H7 (cell line): ENCODE measurements around the gene BLOC1S3. TPM values are rescaled to one million over a fixed set of nuclear protein-coding genes. Genes with fewer than 3 reads are reported as not detected.
A peak's percentile ranks its signal among the peaks of the same experiment; 100 is the strongest.

Source experiments
- DNase-seq: peaks from one replicate; pipeline ENCODE4 v3.0.0; 2012
- H3K27me3 ChIP-seq: 2 replicates; pipeline ENCODE4 v1.6.0; 2011; ENCODE audit warnings: mild to moderate bottlenecking, low read length; ENCODE audit not compliant: control insufficient read depth, insufficient read depth
- H3K36me3 ChIP-seq: replicated peaks from 2 replicates; pipeline ENCODE4 v1.5.1; 2011; ENCODE audit warnings: low read length; ENCODE audit not compliant: control insufficient read depth, insufficient read depth
- H3K4me3 ChIP-seq: 2 replicates; pipeline ENCODE4 v1.5.1; 2011; ENCODE audit warnings: low read depth, mild to moderate bottlenecking, control low read depth, low read length, moderate library complexity; ENCODE audit not compliant: insufficient read depth
- total RNA-seq: library from RNA; depleted of rRNA; stranded (reverse); fragments of >200 nt; shearing (Covaris generic); gene quantifications from 2 replicates; pipeline ENCODE4 v1.2.3, GENCODE V29; 2014

Gene BLOC1S3
- total RNA-seq, 1 experiment from 2014 or later: 4.3 TPM

DNA sequence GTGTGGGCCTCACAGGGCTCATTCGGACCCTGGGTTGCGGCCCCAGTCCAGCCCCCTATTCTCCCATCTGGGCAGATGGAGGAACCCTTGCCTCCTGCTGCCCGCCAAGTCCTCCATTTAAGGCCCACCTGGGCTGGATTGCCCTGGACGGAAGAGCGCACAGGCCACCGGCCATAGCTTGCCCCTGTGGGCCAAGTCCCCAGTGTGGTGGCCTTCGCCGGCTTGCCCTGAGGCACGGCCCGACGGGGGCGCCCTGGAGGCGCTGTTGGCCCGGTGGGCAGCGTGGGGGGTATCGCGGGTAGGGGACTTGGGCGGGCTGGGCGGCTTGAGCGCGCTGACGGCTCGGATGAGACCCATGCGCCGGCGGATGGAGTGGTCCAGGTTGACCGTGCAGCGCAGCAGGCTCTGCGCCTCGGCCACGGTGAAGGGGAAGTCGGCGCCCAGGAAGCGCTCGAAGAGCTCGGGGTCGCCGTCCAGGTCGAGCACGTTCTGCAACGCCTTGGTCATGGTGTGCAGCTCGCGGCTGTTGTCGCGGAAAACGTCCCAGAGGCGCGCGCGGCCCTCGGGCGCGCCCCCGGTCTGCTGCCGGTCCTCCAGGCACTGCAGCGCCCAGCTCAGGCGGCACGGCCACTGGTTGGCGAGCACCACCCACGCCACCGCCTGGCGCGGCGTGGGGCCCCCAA lies 26.6 kb upstream of the BLOC1S3 start:
- peak; percentile 80 for DNase-seq

DNA sequence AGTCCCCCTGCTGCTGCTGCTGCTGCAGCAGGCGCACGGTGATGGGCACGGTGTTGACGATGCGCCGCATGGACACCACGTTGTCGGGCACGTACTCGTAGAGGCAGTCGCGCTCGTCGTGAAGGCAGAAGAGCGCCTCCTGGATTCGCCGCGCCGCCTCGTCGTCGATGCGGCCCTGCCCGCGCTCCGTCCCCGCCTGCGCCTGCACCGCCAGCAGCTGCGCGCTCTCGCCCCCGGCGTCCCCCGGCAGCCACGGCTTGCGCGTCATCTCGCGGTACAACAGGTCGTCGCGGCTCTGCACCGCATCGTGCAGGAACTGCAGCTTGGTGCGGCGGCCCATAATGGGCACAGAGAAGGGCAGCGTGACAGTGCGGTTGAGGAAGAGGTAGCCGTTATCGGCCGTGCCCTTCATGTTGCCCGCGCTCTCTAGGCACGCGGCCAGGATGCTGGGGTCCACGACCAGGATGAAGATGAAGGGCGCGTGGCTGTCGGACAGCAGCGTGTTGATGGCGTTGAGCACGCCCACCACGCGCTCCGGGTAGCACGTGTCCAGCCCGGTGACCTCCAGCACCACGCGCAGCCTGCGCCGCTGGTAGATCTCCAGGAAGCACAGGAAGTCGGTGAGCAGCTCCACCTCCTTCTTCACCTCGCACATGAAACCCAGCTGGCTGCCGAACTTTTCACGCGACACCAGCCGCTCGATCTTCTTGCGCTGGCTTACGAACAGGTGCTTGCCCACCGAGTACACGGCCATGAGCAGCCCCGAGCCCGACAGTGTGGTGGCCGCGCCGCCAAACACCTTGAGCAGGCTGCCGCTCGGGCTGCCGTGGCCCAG lies 25.9 kb upstream of the BLOC1S3 start:
- peaks cover 9% of the 10 kb centered on the region for H3K27me3 ChIP-seq
- H3K4me3 ChIP-seq: no peak overlapping the region
- H3K36me3 ChIP-seq: no peaks in the 10 kb centered on the region
- DNase-seq: peak; percentile 81

More for the DNA sequence above, 26.6 kb upstream of the BLOC1S3 start:
- no peaks in the 10 kb centered on the region; the same call in none of the 2 replicates for H3K36me3 ChIP-seq
- peaks cover 9% of the 10 kb centered on the region for H3K27me3 ChIP-seq
- H3K4me3 ChIP-seq: no peak overlapping the region

DNA sequence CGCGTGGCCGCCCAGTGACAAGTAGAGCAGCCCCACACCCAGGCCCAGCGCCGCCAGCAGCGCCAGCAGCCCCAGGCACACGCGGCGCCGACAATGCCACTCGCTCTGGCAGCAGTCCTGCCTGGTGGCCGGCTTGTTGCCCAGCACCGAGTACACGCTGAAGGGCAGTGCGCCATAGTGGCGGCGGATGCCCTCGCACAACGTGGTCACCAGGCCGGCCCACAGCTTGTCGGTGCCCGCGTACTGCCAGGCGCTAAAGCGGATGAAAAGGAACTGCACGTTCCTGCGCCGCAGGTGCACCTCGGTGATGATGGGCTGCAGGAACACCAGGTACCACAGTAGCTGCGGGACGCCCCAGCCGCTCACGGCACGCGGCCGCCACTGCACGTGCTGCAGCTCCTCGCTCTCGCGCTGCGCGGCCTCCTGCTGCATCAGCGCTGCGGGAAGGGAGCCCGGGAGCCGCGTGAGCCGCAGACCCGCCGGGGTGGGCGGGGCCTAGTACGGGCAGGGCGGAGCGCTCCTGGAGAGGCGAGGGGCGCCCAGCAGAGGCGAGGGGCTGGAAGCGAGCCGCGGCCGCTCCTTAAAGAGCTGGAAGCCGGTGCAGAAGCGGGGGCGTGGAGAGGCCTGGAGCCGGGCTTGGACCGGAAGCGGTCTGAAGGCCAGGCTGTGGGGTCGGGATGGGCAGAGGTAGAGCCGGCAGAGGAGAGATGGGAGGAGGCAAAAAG lies 25.1 kb upstream of the BLOC1S3 start:
- DNase-seq: peak; percentile 95
- peak overlapping the region; percentile 35 for H3K4me3 ChIP-seq
- no peaks in the 10 kb centered on the region for H3K36me3 ChIP-seq
- peaks cover 9% of the 10 kb centered on the region for H3K27me3 ChIP-seq

DNA sequence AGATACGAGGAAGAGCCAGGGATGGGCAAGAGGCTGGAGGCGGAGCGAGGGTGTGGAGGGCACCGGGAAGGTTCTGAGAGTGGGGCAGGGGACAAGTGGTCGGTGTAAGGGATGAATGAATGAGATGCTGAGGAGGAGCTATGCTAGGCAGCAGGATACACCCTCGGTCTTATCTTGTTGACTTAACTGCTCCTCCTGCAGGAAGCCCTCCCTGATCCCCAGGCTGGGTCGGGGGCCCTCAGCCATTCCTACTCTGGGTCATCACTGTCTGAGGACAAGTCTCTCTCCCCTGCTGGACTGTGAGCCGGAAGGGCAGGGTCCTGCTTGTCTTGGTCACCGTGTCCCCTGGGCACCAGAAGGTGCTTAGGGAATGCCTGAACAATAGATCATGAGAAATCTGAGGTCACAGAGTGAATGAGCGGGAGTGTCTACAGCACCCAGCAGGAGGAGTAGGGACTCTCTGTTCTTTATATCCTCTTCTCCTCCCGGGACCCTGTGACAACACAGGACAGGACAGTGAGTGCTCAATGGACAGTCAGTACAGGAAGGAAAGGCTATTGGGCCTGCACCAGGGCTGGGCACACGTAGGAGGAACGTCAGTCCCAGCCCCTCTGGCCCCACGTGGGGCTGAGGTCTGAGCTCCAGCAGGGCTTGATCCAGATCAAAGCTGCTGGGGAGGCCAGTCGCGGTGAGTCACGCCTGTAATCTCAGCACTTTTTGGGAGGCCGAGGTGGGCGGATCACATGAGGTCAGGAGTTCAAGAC lies 24.3 kb upstream of the BLOC1S3 start:
- Histone ChIP-seq H3K4me3 (peak overlapping the region; percentile 35), H3K27me3 (peaks cover 9% of the 10 kb centered on the region), H3K36me3 (no peaks in the 10 kb centered on the region)
- no peak for DNase-seq

DNA sequence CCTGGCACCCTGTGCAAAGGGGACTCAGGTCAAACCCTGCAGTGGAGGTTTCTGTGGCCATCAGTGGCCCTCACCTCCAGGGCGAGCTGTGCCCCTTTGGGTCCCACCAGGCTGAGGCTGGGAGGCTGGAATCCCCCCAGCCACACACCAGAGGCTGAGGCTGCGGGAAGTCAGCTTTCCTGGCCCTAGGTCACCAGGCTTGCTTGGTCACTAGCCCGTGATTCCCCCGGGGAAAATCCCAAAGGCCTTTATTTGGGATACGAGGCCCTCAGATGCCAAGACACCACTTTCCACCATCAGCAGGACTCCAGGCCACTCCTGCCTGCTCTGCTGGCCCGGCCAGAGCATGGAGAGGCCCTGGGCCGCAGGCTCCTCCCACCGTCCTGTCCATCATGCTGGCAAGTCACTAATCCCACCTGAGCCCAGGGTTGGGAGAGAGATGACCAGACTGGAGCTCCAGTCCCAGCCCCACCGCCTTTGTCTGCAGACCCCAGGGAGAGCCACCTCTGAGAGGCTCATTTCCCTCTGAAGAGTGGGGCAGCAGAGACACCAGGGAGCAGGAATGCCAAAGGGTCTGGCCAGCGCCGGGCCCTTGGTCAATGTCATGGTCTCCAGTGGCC lies 22.5 kb upstream of the BLOC1S3 start:
- peak; percentile 86 for DNase-seq
- Histone ChIP-seq H3K36me3 (no peaks in the 10 kb centered on the region), H3K27me3 (peaks cover 9% of the 10 kb centered on the region), H3K4me3 (no peak overlapping the region)

DNA sequence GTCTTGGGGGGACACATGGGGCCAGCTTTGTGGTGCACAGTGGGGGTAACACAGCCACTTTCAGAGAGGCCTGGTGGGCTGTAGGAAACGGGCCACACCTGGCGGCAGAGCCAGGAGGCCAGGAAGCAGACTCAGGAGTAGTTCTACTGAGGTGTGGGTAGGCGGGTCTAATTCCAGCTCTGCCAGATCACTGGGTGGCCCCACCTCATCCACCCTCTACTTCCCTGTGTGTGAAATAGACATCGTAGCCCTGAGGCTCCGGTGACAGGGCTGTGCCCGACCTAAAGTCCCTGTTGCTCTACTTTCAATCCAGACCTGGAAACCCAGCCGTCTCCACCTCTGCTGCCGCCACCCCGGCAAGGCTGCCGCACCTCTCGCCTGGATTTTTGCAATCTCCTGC lies 21.8 kb upstream of the BLOC1S3 start:
- Histone ChIP-seq H3K36me3 (no peaks in the 10 kb centered on the region), H3K4me3 (no peak overlapping the region), H3K27me3 (peaks cover 9% of the 10 kb centered on the region)
- DNase-seq: peak; percentile 51

DNA sequence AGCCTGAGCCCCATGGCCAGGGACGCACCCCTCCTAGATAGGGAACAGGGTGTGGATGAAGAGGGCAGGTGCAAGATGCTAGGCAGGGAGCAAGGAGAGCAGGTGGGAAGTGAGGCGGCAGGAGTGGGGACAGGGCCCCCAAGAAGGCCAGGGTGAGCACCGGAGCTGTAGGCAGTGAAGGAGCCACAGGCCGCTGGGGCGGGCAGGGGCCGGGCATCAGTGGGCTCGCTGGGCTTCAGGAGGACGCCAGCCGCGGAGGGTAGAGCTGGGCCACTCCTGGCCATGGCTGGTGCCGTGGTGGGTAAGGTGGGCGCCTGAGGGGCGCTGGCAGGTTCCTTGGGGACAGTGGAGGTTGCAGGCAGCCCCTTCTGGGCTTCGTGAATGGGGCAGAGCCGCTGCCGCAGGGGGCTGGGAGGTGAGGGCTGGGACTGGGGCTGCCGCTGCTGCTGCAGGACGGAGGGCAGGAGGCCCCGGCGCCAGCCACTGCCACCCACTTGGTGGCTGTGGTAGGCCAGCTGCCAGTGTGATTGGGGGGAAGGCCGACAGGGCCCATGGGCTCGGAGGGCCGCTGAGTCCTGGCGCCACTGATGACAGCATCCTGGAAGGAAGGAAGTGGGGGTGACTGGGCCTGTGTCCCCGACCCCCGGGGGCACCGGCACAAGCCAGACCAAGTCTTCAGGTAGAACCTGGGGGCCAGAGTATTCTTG lies 19.9 kb upstream of the BLOC1S3 start:
- Histone ChIP-seq H3K36me3 (no peaks in the 10 kb centered on the region), H3K27me3 (peaks cover 7% of the 10 kb centered on the region), H3K4me3 (no peak overlapping the region)
- peak; percentile 57 for DNase-seq

DNA sequence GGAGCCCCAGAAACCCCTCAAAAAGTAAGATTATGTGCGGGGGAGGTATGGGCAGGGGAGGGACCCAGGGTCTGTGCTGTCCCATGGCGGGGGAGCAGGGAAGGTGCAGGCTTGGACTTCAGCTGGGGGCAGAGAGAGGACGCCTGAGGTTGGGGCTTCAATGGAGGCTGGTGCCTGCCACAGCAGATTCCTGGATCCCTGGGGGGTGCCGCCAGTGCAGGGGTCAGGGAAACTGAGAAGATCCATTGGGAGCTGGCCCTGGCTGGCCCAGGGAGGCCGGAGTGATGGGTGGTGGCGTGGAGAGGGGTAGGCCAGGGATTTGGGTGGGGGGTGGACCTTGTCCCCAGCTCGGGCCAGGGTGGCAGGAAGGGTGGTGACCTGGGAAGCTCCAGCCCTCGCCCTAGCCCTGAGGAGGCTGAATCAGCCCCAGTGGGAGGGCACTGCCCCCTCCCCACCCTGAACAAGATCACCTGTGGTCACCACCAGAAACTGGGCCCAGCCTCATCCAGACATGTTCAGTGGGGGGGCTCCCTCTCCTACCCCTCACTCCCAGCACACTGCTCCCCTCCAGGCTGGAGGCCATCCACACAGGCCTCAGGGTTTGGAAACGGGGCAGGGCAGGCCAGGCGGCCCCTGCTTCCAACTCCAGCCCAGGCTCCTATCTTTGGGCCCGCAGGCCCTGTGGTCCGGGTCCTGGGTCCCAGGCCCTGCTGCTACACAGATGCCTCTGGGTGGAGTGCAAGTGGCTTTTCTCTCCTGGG lies 19.2 kb upstream of the BLOC1S3 start:
- DNase-seq: peak; percentile 58

DNA sequence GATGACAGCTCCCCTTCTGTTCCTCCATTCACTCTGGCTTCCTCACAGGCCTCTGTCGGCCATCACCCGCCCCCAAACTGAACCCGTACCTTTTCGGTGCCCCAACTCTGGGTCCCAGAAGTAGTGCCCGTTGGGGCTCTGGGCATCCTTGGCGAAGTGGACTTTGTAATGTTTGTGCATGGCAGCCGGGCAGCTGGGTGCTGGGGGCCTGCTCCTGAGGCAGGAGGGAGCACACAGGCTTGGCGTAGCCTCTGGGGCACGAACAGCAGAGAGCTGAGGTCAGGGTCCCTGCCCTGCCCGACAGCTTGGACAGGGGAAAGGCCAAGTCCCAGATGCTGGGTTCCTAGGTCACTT lies 18.6 kb upstream of the BLOC1S3 start:
- Histone ChIP-seq H3K4me3 (no peak overlapping the region), H3K36me3 (no peaks in the 10 kb centered on the region), H3K27me3 (no peaks in the 10 kb centered on the region; the same call in none of the 2 replicates)
- DNase-seq: no peak

More for the DNA sequence above, 19.2 kb upstream of the BLOC1S3 start:
- Histone ChIP-seq H3K27me3 (no peaks in the 10 kb centered on the region; the same call in none of the 2 replicates), H3K36me3 (no peaks in the 10 kb centered on the region), H3K4me3 (no peak overlapping the region)

DNA sequence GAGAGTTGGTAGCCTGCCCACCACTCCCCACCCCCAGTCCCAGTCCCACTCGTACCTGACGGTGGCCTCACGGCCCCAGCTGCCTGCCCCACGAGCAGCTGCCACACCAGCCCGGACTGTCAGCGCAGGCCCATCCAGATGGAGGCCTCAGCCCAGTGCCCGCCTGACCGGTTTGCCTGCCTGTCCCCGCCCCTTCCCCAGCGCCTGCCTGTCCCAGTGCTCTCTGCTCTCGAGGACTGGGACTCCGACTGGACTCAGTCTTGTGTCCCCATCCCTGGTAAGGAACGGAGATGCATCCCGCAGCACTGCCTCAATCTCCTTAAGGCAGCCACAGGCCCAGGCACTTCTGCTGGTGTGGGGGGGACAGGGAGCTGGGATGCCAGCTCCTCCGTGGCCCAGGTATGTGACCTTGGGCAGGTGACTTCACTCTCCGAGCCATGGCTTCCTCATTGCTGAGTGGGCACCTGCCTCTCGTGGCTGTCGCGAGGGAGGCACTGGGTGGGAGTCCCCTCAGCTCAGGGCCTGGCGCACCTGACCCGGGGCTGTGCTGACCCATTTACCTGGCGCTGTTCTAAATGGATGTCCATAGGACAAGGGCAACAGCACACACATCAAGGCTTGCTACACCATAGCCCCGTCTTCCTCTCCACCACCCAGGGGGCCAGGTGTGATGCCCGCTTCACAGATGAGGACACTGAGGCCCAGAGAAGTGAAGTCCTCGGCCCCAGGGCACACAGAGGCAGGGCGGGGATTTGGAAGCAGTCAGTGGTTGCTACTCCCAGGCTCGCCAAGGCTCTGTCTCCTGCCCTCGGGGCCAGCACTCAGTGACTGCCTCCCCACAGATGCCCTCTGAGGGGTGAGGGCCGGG lies 17.5 kb upstream of the BLOC1S3 start, which contains the start of gene NKPD1:
TSS of gene NKPD1 (minus strand) at position 113 of the 868 bp plus-strand sequence. CDS start 832 bp downstream, outside the sequence.
- no peaks in the 10 kb centered on the region for H3K36me3 ChIP-seq
- DNase-seq: peak; percentile 77
- H3K27me3 ChIP-seq: no peaks in the 10 kb centered on the region; the same call in none of the 2 replicates
- H3K4me3 ChIP-seq: no peak within 1 kb of the TSS

DNA sequence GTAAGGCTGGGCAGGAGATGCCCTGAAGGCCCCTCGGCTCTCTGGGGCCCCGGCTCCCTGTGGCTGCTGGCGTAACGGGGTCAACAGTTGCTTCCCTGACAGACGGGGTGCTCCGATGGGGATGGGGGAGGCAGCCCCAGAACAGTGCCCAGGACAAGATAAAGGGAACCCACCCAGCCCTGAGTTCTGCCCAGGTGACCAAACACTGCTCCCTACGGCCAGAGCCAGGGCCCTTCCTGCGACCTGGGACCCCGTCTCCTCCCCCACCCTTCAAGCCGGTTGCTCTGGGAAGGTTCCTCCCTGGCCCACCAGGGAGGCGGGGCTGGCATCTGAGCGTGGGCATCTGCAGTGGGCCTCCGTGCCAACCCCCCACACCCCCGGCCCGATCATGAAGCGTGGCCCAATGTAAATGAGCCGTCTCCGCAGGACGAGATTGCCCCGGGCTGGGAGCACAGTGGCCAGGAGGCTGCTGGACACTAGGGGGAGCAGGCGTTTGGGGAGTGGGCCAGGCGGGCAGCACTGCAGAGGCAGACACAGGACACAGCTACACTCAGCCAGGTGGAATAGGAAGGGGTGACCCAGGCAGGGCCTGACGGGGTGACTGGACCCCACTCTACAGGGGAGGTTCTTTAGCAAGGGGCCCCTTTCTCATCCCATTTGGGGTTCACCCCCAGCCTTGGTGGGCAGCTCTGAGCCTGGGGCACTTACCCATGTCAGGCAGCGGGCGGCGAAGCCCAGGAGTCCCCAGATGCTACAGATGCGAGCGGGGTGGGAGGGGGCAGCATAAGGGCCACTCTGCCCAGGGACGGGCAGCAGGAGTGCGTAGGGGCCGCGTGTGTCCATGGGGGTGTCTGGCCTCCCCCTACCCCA lies 16.6 kb upstream of the BLOC1S3 start:
- Histone ChIP-seq H3K4me3 (no peak overlapping the region), H3K36me3 (no peaks in the 10 kb centered on the region), H3K27me3 (no peaks in the 10 kb centered on the region; the same call in none of the 2 replicates)
- peak; percentile 94 for DNase-seq
